ENCODE data around the gene MAP3K6.

DNA sequence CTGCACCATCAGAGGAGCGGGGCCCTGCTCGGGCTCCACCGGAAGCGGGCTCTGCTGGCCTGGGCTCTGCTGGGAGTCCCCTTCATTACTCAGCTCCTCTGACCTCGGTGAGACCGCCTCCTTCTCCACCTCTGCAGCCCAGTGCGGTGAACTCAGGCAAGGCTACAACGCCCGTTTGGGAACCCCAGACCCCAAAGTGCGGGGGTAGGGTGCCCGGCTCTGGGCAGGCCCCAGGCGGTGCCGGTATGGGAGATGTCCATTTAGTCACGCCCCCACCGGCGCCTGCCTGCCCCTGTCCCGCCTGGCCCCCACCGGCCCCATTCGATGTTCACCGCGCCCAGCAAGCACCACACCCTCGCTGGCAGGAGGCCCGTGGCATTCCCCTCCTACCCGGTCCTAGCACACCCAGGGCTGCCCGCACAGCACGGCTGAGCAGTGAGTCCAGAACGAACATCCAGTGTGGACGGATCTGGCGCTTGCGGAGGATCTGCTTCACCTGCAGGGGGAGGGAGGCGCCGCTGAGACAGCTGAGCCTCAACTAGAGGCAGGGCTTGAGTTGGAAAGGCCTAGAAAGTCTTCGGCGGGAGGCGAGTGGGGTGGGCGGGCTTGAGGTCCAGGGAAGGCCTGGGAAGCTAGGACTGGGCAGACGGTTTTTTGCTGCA, 10.0 kb downstream of the MAP3K6 start:
- TF ChIP-seq, protein P1, sequence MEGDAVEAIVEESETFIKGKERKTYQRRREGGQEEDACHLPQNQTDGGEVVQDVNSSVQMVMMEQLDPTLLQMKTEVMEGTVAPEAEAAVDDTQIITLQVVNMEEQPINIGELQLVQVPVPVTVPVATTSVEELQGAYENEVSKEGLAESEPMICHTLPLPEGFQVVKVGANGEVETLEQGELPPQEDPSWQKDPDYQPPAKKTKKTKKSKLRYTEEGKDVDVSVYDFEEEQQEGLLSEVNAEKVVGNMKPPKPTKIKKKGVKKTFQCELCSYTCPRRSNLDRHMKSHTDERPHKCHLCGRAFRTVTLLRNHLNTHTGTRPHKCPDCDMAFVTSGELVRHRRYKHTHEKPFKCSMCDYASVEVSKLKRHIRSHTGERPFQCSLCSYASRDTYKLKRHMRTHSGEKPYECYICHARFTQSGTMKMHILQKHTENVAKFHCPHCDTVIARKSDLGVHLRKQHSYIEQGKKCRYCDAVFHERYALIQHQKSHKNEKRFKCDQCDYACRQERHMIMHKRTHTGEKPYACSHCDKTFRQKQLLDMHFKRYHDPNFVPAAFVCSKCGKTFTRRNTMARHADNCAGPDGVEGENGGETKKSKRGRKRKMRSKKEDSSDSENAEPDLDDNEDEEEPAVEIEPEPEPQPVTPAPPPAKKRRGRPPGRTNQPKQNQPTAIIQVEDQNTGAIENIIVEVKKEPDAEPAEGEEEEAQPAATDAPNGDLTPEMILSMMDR (IDR thresholded peaks at IDR 0.05): no peak
- TF ChIP-seq POLR2A (IDR thresholded peaks at IDR 0.05): no peak
